Measurements from ENCODE around the gene FSD1.

DNA sequence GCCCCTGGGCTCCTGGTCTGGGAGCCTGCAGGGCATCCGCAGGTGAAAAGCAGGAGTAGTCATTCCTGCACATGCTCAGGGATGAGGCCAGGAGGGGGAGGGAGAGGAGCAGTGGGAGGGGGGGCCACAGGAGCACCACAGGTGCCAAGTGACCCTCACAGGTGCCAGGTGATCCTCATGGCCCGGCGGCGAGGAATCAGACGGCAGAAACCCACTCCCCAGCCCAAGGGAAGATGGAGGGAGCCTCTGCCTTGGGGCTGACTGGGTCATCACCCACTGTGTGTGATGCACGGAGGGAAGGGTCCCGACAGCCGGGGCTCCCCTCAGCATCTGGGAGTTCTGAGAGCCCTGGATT, 68.6 kb downstream of the FSD1 start:
- TF ChIP-seq EZH2phosphoT487 (IDR thresholded peaks at IDR 0.05; ENCODE audit: insufficient read depth, low read depth) (no peak), EZH2 (IDR thresholded peaks at IDR 0.05; ENCODE audit: insufficient read depth, poor library complexity, severe bottlenecking) (no peak)
